ENCODE data around the gene LAMA3.

The LAMA3 gene

GRCh38 chr18:23939896-23940295 is 250.6 kb downstream of the LAMA3 start:
- TF ChIP-seq CTCF (IDR thresholded peaks at IDR 0.05; ENCODE audit: low read depth, low read length, missing control alignments) = no peak
- no peak for DNase-seq (ENCODE audit: low read depth)

GRCh38 chr18:23941791-23942190 is 252.5 kb downstream of the LAMA3 start:
- TF ChIP-seq CTCF (IDR thresholded peaks at IDR 0.05; ENCODE audit: low read depth, low read length, missing control alignments) = no peak
- no peak overlapping the region for H3K4me3 ChIP-seq (ENCODE audit: low read depth, low read length)
- DNase-seq (ENCODE audit: low read depth) = no peak

More at GRCh38 chr18:23939896-23940295, 250.6 kb downstream of the LAMA3 start:
- no peak overlapping the region for H3K4me3 ChIP-seq (ENCODE audit: low read depth, low read length)

- no peak overlapping the region for H3K4me3 ChIP-seq (ENCODE audit: low read depth, low read length)
- TF ChIP-seq CTCF (IDR thresholded peaks at IDR 0.05; ENCODE audit: low read depth, low read length, missing control alignments) = no peak
- peak; percentile 73 for DNase-seq (ENCODE audit: low read depth)
Measured at GRCh38 chr18:23943104-23943503, 253.9 kb downstream of the LAMA3 start.

- DNase-seq (ENCODE audit: low read depth) = no peak
- no peak overlapping the region for H3K4me3 ChIP-seq (ENCODE audit: low read depth, low read length)
- no peak for TF ChIP-seq CTCF (IDR thresholded peaks at IDR 0.05; ENCODE audit: low read depth, low read length, missing control alignments)
Measured at GRCh38 chr18:23943903-23944624, 254.8 kb downstream of the LAMA3 start.

GRCh38 chr18:23945416-23946079 is 256.3 kb downstream of the LAMA3 start:
- DNase-seq (ENCODE audit: low read depth) = no peak
- no peak for TF ChIP-seq CTCF (IDR thresholded peaks at IDR 0.05; ENCODE audit: low read depth, low read length, missing control alignments)
- no peak overlapping the region for H3K4me3 ChIP-seq (ENCODE audit: low read depth, low read length)

GRCh38 chr18:23949863-23950262 is 260.6 kb downstream of the LAMA3 start:
- DNase-seq (ENCODE audit: low read depth) = no peak
- no peak overlapping the region for H3K4me3 ChIP-seq (ENCODE audit: low read depth, low read length)
- TF ChIP-seq CTCF (IDR thresholded peaks at IDR 0.05; ENCODE audit: low read depth, low read length, missing control alignments) = no peak
